H1 (cell line): ENCODE results near the gene PRRC2A. TPM values are rescaled to one million over a fixed set of nuclear protein-coding genes. Genes with fewer than 3 reads are reported as not detected.

Experiments
- CHD2 ChIP-seq: IDR thresholded peaks from 2 replicates; pipeline ENCODE4 v1.6.1; 2012; ENCODE audit warnings: low read length, improper control_type of control experiment
- polyA plus RNA-seq, 7 experiments: library from polyadenylated mRNA; depleted of rRNA in 3 of 7; stranded (reverse) in 5 of 7; unstranded in 2 of 7; fragments of >200 nt in 5 of 7; fragments of 200-250 nt in 2 of 7; gene quantifications; 1 replicate in 5 of 7; 2 replicates in 1 of 7; 4 replicates in 1 of 7; pipeline versions ENCODE4 v1.2.1 to v1.2.3, GENCODE V29; 2011 to 2013; ENCODE audit warnings: missing spikeins in 2 of 7, mixed read lengths in 2 of 7
- total RNA-seq: library from RNA; stranded (reverse); fragmentation: NEBNext Ultra II Directional; extraction: Animal tissue kit (Norgen Biotek cat#: 25700); gene quantifications from 2 replicates; pipeline ENCODE4 v1.2.1, GENCODE V29; 2021

Gene PRRC2A
- total and polyA plus RNA-seq, 2 of the 8 experiments (the other 6 are each of a cell fraction or from before 2014, with no cell fraction given) = 118 to 300 TPM

GRCh38 chr6:31579546-31580437 is 40.7 kb upstream of the PRRC2A start (continued):
- TF ChIP-seq CHD2 = no peak
- TF ChIP-seq, all 59 proteins: peak for 0
